H9 (cell line): ENCODE data around the gene SIVA1. TPM values are rescaled to one million over a fixed set of nuclear protein-coding genes. Genes with fewer than 3 reads are reported as not detected.

Experiments used
- DNase-seq: peaks from one replicate; pipeline ENCODE4 v3.0.0-alpha.2; 2017
- H2AFZ ChIP-seq: one replicate; pipeline ENCODE4 v1.6.1; 2013; ENCODE audit warnings: mild to moderate bottlenecking, low read length, control low read depth, moderate library complexity
- H2AK5ac ChIP-seq: 2 replicates; pipeline ENCODE4 v1.6.1; 2013; ENCODE audit warnings: low read length, control low read depth, mixed read lengths; ENCODE audit not compliant: insufficient read length
- H2BK120ac ChIP-seq: one replicate; pipeline ENCODE4 v1.6.1; 2013; ENCODE audit warnings: low read depth, mild to moderate bottlenecking, low read length, control low read depth, inconsistent platforms; ENCODE audit not compliant: poor library complexity, severe bottlenecking
- H2BK12ac ChIP-seq: 2 replicates; pipeline ENCODE4 v1.6.1; 2013; ENCODE audit warnings: low read length, control low read depth, mixed read lengths, low read depth; ENCODE audit not compliant: insufficient read length
- H2BK15ac ChIP-seq: 2 replicates; pipeline ENCODE4 v1.6.1; 2013; ENCODE audit warnings: low read depth, low read length, control low read depth
- H2BK20ac ChIP-seq: one replicate; pipeline ENCODE4 v1.6.1; 2013; ENCODE audit warnings: low read depth, mild to moderate bottlenecking, low read length, control low read depth, inconsistent platforms; ENCODE audit not compliant: poor library complexity, severe bottlenecking
- H2BK5ac ChIP-seq: 2 replicates; pipeline ENCODE4 v1.6.1; 2013; ENCODE audit warnings: low read length, control low read depth, mixed read lengths; ENCODE audit not compliant: insufficient read length
- H3K14ac ChIP-seq: 2 replicates; pipeline ENCODE4 v1.6.1; 2013; ENCODE audit warnings: low read length, control low read depth; ENCODE audit not compliant: insufficient read depth
- H3K18ac ChIP-seq: 2 replicates; pipeline ENCODE4 v1.6.1; 2013; ENCODE audit warnings: low read depth, mild to moderate bottlenecking, mixed read lengths, low read length, control low read depth; ENCODE audit not compliant: insufficient read length
- H3K23ac ChIP-seq: 2 replicates; pipeline ENCODE4 v1.6.1; 2013; ENCODE audit warnings: low read length, control low read depth, mixed read lengths, low read depth; ENCODE audit not compliant: insufficient read length
- H3K23me2 ChIP-seq: 2 replicates; pipeline ENCODE4 v1.6.1; 2013; ENCODE audit warnings: low read depth, mild to moderate bottlenecking, mixed read lengths, low read length, control low read depth; ENCODE audit not compliant: insufficient read length, poor library complexity, severe bottlenecking
- H3K27ac ChIP-seq: 2 replicates; pipeline ENCODE4 v1.5.1; 2013; ENCODE audit warnings: low read length, control low read depth, mixed read lengths, low read depth; ENCODE audit not compliant: insufficient read length
- H3K27me3 ChIP-seq: 2 replicates; pipeline ENCODE4 v1.6.1; 2013; ENCODE audit warnings: low read length, control low read depth, inconsistent platforms; ENCODE audit not compliant: insufficient read depth
- H3K4ac ChIP-seq: 2 replicates; pipeline ENCODE4 v1.6.1; 2013; ENCODE audit warnings: low read depth, mild to moderate bottlenecking, control low read depth, inconsistent platforms, low read length, moderate library complexity
- H3K4me1 ChIP-seq: 2 replicates; pipeline ENCODE4 v1.6.1; 2013; ENCODE audit warnings: low read length, control low read depth, inconsistent platforms; ENCODE audit not compliant: insufficient read depth
- H3K4me2 ChIP-seq: 2 replicates; pipeline ENCODE4 v1.6.1; 2013; ENCODE audit warnings: low read length, control low read depth, mixed read lengths; ENCODE audit not compliant: insufficient read length, insufficient read depth
- H3K56ac ChIP-seq: 2 replicates; pipeline ENCODE4 v1.6.1; 2013; ENCODE audit warnings: low read depth, mild to moderate bottlenecking, mixed read lengths, low read length, control low read depth; ENCODE audit not compliant: insufficient read length
- H3K79me1 ChIP-seq: 2 replicates; pipeline ENCODE4 v1.6.1; 2013; ENCODE audit warnings: low read depth, mild to moderate bottlenecking, moderate library complexity, low read length, control low read depth, inconsistent platforms; ENCODE audit not compliant: insufficient read depth, poor library complexity, severe bottlenecking
- H3K79me2 ChIP-seq: 2 replicates; pipeline ENCODE4 v1.6.1; 2013; ENCODE audit warnings: low read length, control low read depth, inconsistent platforms; ENCODE audit not compliant: insufficient read depth
- H3K9ac ChIP-seq: 2 replicates; pipeline ENCODE4 v1.6.1; 2013; ENCODE audit warnings: low read length, control low read depth, mixed read lengths; ENCODE audit not compliant: insufficient read length; ENCODE audit errors: extremely low read depth
- H3K9me3 ChIP-seq: one replicate; pipeline ENCODE4 v1.6.1; 2013; ENCODE audit warnings: low read depth, low read length, inconsistent platforms; ENCODE audit not compliant: control insufficient read depth
- H3T11ph ChIP-seq: one replicate; pipeline ENCODE4 v1.6.1; 2013; ENCODE audit warnings: mild to moderate bottlenecking, low read length, control low read depth, inconsistent platforms
- H4K20me1 ChIP-seq: one replicate; pipeline ENCODE4 v1.6.1; 2013; ENCODE audit not compliant: control insufficient read depth, insufficient read length, insufficient read depth
- H4K5ac ChIP-seq: 2 replicates; pipeline ENCODE4 v1.6.1; 2013; ENCODE audit warnings: low read depth, mild to moderate bottlenecking, mixed read lengths, low read length, control low read depth; ENCODE audit not compliant: insufficient read length
- H4K8ac ChIP-seq: replicated peaks from 2 replicates; pipeline ENCODE4 v1.6.1; 2013; ENCODE audit warnings: low read length, control low read depth, mixed read lengths, low read depth; ENCODE audit not compliant: insufficient read length
- H4K91ac ChIP-seq: 2 replicates; pipeline ENCODE4 v1.6.1; 2013; ENCODE audit warnings: low read depth, mild to moderate bottlenecking, moderate library complexity, mixed read lengths, low read length, control low read depth; ENCODE audit not compliant: insufficient read length
- H3K27ac Mint-ChIP-seq, 3 experiments: 2 replicates in 2 of 3; 3 replicates in 1 of 3; pipeline ENCODE4 v1.8.0; 2020 to 2021; ENCODE audit warnings: mixed read lengths in 3 of 3, mild to moderate bottlenecking in 1 of 3, moderate library complexity in 1 of 3
- H3K27me3 Mint-ChIP-seq: 2 replicates; pipeline ENCODE4 v1.8.0; 2021; ENCODE audit warnings: low read depth, mild to moderate bottlenecking, moderate library complexity, mixed read lengths
- H3K36me3 Mint-ChIP-seq, 3 experiments: 2 replicates in 2 of 3; 3 replicates in 1 of 3; pipeline ENCODE4 v1.8.0; 2020 to 2021; ENCODE audit warnings: low read depth in 3 of 3, mixed read lengths in 3 of 3; ENCODE audit not compliant: insufficient read depth in 1 of 3
- H3K4me1 Mint-ChIP-seq, 2 experiments: 2 replicates each; pipeline ENCODE4 v1.8.0; 2020; ENCODE audit warnings: mixed read lengths in 2 of 2
- H3K4me3 Mint-ChIP-seq, 2 experiments: 2 replicates in 1 of 2; 3 replicates in 1 of 2; pipeline ENCODE4 v1.8.0; 2020 to 2021; ENCODE audit warnings: mild to moderate bottlenecking in 2 of 2, mixed read lengths in 2 of 2, moderate library complexity in 1 of 2
- H3K9me3 Mint-ChIP-seq, 2 experiments: 2 replicates in 1 of 2; 3 replicates in 1 of 2; pipeline ENCODE4 v1.8.0; 2020; ENCODE audit warnings: mild to moderate bottlenecking in 2 of 2, mixed read lengths in 2 of 2, moderate library complexity in 1 of 2
- WGBS: extraction: QIAGEN DNeasy Blood & Tissue Kit; methylation state at CpG from one replicate; pipeline ENCODE4 v1.1.7; 2013; ENCODE audit warnings: missing lambda C conversion rate, low lambda C conversion rate, mixed read lengths; ENCODE audit not compliant: insufficient read length; ENCODE audit errors: extremely low coverage; 5-methylcytosine and 5-hydroxymethylcytosine counted together
- total RNA-seq: library from RNA; stranded (reverse); gene quantifications from 2 replicates; pipeline ENCODE4 v1.2.1, GENCODE V29; 2021
- TF ChIP-seq, protein P1 (sequence below): fragments of 200-600 bp; sonication (generic); conservative IDR thresholded peaks from 3 replicates; pipeline ENCODE4 v1.8.0; 2021; ENCODE audit warnings: antibody characterized with exemption, mild to moderate bottlenecking

Gene SIVA1
- total RNA-seq, 1 experiment from 2014 or later, result 125 TPM

DNA sequence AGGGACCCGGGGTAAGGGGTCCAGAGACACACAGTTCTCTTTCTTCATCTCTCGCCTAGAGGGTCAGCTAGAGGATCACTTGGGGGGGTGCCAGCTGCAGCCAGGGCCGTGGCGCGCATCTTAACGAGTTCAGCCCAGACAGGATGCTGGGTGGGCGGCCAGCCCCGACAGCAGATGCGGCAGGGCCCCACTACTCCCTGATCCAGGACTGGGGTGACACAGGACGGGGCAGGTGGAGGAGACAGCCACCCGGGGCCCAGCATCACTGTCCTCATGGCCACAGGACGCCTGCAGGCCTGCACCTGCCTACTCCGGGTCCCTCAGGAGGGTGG lies 29.8 kb downstream of the SIVA1 start:
- peaks cover 0 to 6% (median 0%) of the 10 kb centered on the region in 3 experiments; a peak in 2 of 7 replicates for H3K36me3 Mint-ChIP-seq
- H3K9ac ChIP-seq, result no peak overlapping the region
- H3K4me1 Mint-ChIP-seq, result no peaks in the 10 kb centered on the region
- no peaks in the 10 kb centered on the region for H3K79me1 ChIP-seq
- H3K56ac ChIP-seq, result no peak overlapping the region
- no peaks in the 10 kb centered on the region for H3K9me3 ChIP-seq
- H3K14ac ChIP-seq, result no peak overlapping the region
- no peak overlapping the region for H2BK15ac ChIP-seq
- no peaks in the 10 kb centered on the region for H3K4me1 ChIP-seq
- no peak overlapping the region for H2AFZ ChIP-seq
- no peak overlapping the region for H3K27ac Mint-ChIP-seq
- WGBS, result no CpG with 5 or more reads among the region's 13 CpGs
- no peaks in the 10 kb centered on the region for H3K23me2 ChIP-seq
- H2BK20ac ChIP-seq, result no peak overlapping the region
- H3K4me3 Mint-ChIP-seq, result no peak overlapping the region
- no peak overlapping the region for H3K4ac ChIP-seq
- H4K8ac ChIP-seq, result no peak overlapping the region
- no peaks in the 10 kb centered on the region for H4K20me1 ChIP-seq
- H4K5ac ChIP-seq, result no peak overlapping the region
- no peak overlapping the region for H4K91ac ChIP-seq
- H3K18ac ChIP-seq, result no peak overlapping the region
- no peak overlapping the region for H3T11ph ChIP-seq
- no peak for DNase-seq
- H3K79me2 ChIP-seq, result no peaks in the 10 kb centered on the region
- H3K4me2 ChIP-seq, result no peak overlapping the region
- no peak overlapping the region for H2BK5ac ChIP-seq
- H3K9me3 Mint-ChIP-seq, result no peaks in the 10 kb centered on the region
- no peaks in the 10 kb centered on the region for H3K27me3 ChIP-seq
- no peak overlapping the region for H3K27ac ChIP-seq
- H2BK12ac ChIP-seq, result no peak overlapping the region
- H3K23ac ChIP-seq, result no peak overlapping the region
- H2BK120ac ChIP-seq, result no peak overlapping the region
- TF ChIP-seq, protein P1, sequence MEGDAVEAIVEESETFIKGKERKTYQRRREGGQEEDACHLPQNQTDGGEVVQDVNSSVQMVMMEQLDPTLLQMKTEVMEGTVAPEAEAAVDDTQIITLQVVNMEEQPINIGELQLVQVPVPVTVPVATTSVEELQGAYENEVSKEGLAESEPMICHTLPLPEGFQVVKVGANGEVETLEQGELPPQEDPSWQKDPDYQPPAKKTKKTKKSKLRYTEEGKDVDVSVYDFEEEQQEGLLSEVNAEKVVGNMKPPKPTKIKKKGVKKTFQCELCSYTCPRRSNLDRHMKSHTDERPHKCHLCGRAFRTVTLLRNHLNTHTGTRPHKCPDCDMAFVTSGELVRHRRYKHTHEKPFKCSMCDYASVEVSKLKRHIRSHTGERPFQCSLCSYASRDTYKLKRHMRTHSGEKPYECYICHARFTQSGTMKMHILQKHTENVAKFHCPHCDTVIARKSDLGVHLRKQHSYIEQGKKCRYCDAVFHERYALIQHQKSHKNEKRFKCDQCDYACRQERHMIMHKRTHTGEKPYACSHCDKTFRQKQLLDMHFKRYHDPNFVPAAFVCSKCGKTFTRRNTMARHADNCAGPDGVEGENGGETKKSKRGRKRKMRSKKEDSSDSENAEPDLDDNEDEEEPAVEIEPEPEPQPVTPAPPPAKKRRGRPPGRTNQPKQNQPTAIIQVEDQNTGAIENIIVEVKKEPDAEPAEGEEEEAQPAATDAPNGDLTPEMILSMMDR, result no peak
- H3K27me3 Mint-ChIP-seq, result no peaks in the 10 kb centered on the region
- no peak overlapping the region for H2AK5ac ChIP-seq
